Endodermal cell (in vitro differentiated cells): ENCODE measurements around the gene NRXN3. TPM values are rescaled to one million over a fixed set of nuclear protein-coding genes. Genes with fewer than 3 reads are reported as not detected.
A peak's percentile ranks its signal among the peaks of the same experiment; 100 is the strongest.

Experiments used
- DNase-seq: peaks from one replicate; pipeline ENCODE4 v3.0.0-alpha.2; 2017
- H3K27ac ChIP-seq: 2 replicates; pipeline ENCODE4 v1.5.1; 2013; ENCODE audit warnings: mild to moderate bottlenecking, low read depth, low read length, moderate library complexity
- H3K27me3 ChIP-seq: 2 replicates; pipeline ENCODE4 v1.6.1; 2013; ENCODE audit warnings: mild to moderate bottlenecking, low read length, moderate library complexity; ENCODE audit not compliant: insufficient read depth, control insufficient read depth, poor library complexity, severe bottlenecking
- H3K36me3 ChIP-seq: 2 replicates; pipeline ENCODE4 v1.7.0; 2013; ENCODE audit warnings: mild to moderate bottlenecking, low read length, moderate library complexity; ENCODE audit not compliant: control insufficient read depth, insufficient read depth
- H3K4me1 ChIP-seq: one replicate; pipeline ENCODE4 v1.7.0; 2013; ENCODE audit warnings: low read length; ENCODE audit not compliant: control insufficient read depth, insufficient read depth
- H3K4me3 ChIP-seq: 2 replicates; pipeline ENCODE4 v1.5.1; 2013; ENCODE audit warnings: mild to moderate bottlenecking, low read length, moderate library complexity
- H3K9ac ChIP-seq: 2 replicates; pipeline ENCODE4 v1.6.1; 2013; ENCODE audit warnings: mild to moderate bottlenecking, low read length, moderate library complexity; ENCODE audit not compliant: poor library complexity, severe bottlenecking; ENCODE audit errors: extremely low read depth
- H3K9me3 ChIP-seq: 2 replicates; pipeline ENCODE4 v1.6.1; 2013; ENCODE audit warnings: mild to moderate bottlenecking, low read length, moderate library complexity; ENCODE audit not compliant: control insufficient read depth
- H3K27ac Mint-ChIP-seq: 2 replicates; pipeline ENCODE4 v1.8.0; 2020; ENCODE audit warnings: mixed read lengths
- H3K27me3 Mint-ChIP-seq: 2 replicates; pipeline ENCODE4 v1.8.0; 2021; ENCODE audit warnings: mild to moderate bottlenecking, mixed read lengths; ENCODE audit not compliant: insufficient read depth
- H3K36me3 Mint-ChIP-seq: 2 replicates; pipeline ENCODE4 v1.8.0; 2020; ENCODE audit warnings: low read depth, mixed read lengths
- H3K4me1 Mint-ChIP-seq: 2 replicates; pipeline ENCODE4 v1.8.0; 2020; ENCODE audit warnings: mixed read lengths
- H3K4me3 Mint-ChIP-seq: 2 replicates; pipeline ENCODE4 v1.8.0; 2020; ENCODE audit warnings: mild to moderate bottlenecking, moderate library complexity, mixed read lengths
- H3K9me3 Mint-ChIP-seq: 2 replicates; pipeline ENCODE4 v1.8.0; 2020; ENCODE audit warnings: mild to moderate bottlenecking, mixed read lengths
- WGBS, 2 experiments: methylation state at CpG; one replicate each; pipeline versions ENCODE4 v1.1.5 to v1.1.7; 2013; ENCODE audit warnings: missing lambda C conversion rate in 2 of 2, mixed read lengths in 1 of 2; ENCODE audit not compliant: insufficient coverage in 1 of 2, insufficient read length in 1 of 2; 5-methylcytosine and 5-hydroxymethylcytosine counted together
- total RNA-seq, 2 donors: library from RNA; stranded (reverse); fragmentation: NEBNext Ultra II Directional in 1 of 2; extraction: Animal tissue kit (Norgen Biotek cat#: 25700) in 1 of 2; gene quantifications; 2 replicates in 1 of 2; 3 replicates in 1 of 2; pipeline ENCODE4 v1.2.1, GENCODE V29; 2021
- TF ChIP-seq, protein P1 (sequence below): fragments of 200-600 bp; sonication (generic); conservative IDR thresholded peaks from 2 replicates; pipeline ENCODE4 v1.5.0; 2021; ENCODE audit warnings: antibody characterized with exemption, mild to moderate bottlenecking

Gene NRXN3
- total RNA-seq, 2 donors from 2014 or later: 20.9 to 21.4 TPM

DNA sequence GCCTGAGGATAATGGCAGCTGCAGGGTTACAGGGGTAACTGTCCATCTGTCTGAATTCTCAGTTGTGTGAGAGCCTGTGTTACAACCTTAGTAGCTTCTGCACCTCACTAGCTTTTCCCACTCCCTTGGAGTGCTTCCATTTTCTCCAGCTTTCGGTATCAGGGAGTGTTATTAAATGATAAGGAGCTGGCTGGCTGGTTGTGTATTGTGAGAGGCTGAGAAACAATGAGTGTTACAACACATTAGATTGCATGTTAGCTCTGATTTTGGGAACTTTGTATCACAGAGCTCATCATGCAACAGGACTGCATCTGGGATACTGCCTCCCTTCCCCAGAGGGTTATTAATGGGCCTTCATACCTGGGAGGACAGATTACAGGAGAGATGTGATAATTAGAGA is 1317.5 kb downstream of the NRXN3 start:
- Histone ChIP-seq H3K36me3 (no peaks in the 10 kb centered on the region), H3K4me3 (peak overlapping the region; percentile 10), H3K27ac (peak overlapping the region; percentile 19), H3K9ac (peak overlapping the region; percentile 32), H3K9me3 (no peaks in the 10 kb centered on the region), H3K4me1 (peaks cover 13% of the 10 kb centered on the region), H3K27me3 (no peaks in the 10 kb centered on the region)
- peak overlapping the region; percentile 95 for H3K27ac Mint-ChIP-seq
- peak; percentile 52 for DNase-seq
- WGBS, 2 experiments: 36% methylated on average over 1 of the region's 1 CpG; no CpG with 5 or more reads in 1 of the 2 experiments
- TF ChIP-seq, protein P1, sequence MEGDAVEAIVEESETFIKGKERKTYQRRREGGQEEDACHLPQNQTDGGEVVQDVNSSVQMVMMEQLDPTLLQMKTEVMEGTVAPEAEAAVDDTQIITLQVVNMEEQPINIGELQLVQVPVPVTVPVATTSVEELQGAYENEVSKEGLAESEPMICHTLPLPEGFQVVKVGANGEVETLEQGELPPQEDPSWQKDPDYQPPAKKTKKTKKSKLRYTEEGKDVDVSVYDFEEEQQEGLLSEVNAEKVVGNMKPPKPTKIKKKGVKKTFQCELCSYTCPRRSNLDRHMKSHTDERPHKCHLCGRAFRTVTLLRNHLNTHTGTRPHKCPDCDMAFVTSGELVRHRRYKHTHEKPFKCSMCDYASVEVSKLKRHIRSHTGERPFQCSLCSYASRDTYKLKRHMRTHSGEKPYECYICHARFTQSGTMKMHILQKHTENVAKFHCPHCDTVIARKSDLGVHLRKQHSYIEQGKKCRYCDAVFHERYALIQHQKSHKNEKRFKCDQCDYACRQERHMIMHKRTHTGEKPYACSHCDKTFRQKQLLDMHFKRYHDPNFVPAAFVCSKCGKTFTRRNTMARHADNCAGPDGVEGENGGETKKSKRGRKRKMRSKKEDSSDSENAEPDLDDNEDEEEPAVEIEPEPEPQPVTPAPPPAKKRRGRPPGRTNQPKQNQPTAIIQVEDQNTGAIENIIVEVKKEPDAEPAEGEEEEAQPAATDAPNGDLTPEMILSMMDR: no peak
- peaks cover 35% of the 10 kb centered on the region for H3K4me1 Mint-ChIP-seq
- H3K9me3 Mint-ChIP-seq: peaks cover 7% of the 10 kb centered on the region
- H3K36me3 Mint-ChIP-seq: peaks cover 2% of the 10 kb centered on the region
- H3K4me3 Mint-ChIP-seq: no peak overlapping the region
- no peaks in the 10 kb centered on the region for H3K27me3 Mint-ChIP-seq

DNA sequence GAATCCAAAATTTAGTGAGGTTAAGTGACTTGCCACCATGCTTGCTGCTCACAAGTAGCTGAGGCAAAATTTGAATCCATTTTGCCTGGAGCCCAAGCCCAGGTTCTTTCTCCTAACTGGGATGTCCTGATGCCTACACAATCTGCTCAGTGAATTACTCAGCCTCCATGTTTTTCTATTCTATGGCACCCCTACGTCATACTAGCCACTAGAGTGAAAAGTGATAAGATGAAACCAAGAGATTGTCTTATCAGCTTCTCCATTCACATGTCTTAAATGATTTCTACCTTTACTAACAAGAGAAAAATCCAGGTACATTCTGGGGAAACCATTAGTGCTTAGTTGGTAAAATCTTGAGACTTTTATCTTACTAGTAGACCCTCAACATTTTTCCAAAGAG is 1321.0 kb downstream of the NRXN3 start:
- H3K27ac ChIP-seq: no peak overlapping the region
- no peaks in the 10 kb centered on the region for H3K27me3 ChIP-seq
- H3K4me3 ChIP-seq: no peak overlapping the region
- H3K9me3 ChIP-seq: no peaks in the 10 kb centered on the region
- TF ChIP-seq, protein P1: no peak
- Mint-ChIP-seq H3K4me1 (peaks cover 22% of the 10 kb centered on the region), H3K4me3 (no peak overlapping the region), H3K27me3 (no peaks in the 10 kb centered on the region), H3K27ac (no peak overlapping the region), H3K36me3 (peaks cover 2% of the 10 kb centered on the region), H3K9me3 (peaks cover 7% of the 10 kb centered on the region)
- no peak for DNase-seq
- peaks cover 6% of the 10 kb centered on the region for H3K4me1 ChIP-seq
- WGBS, 2 experiments: 67% methylated on average over 1 of the region's 1 CpG; no CpG with 5 or more reads in 1 of the 2 experiments
- no peaks in the 10 kb centered on the region for H3K36me3 ChIP-seq
- no peak overlapping the region for H3K9ac ChIP-seq

DNA sequence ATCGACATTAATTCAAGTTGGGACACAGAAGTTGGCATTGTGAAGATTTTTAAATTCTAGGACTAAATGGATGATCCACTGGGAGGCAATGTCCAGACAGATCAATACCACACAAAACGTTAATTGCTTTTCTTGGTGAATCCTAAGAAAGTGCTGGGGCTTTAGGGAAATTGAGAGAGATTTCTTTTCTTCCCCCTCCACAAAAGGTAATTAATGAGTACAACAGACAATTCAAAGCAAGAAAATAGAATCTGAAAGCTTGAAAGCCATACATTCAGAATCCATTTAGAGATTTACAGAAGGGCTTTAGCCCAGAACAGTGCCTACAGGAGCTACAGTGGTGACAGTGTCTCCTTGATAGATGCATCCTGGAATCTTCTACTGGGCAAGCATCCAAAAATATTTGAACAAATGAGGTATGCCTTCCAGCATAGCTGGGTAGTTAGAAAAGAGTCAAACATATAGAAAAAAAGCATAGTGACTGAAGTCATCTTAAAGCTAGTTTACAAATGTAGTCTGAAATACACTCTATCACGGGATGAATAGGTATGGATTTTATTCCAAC is 1323.0 kb downstream of the NRXN3 start:
- no peaks in the 10 kb centered on the region for H3K36me3 ChIP-seq
- H3K27me3 Mint-ChIP-seq: peaks cover 1% of the 10 kb centered on the region
- peaks cover 9% of the 10 kb centered on the region for H3K4me1 ChIP-seq
- no peaks in the 10 kb centered on the region for H3K27me3 ChIP-seq
- H3K4me3 ChIP-seq: no peak overlapping the region
- H3K9ac ChIP-seq: no peak overlapping the region
- H3K4me1 Mint-ChIP-seq: peaks cover 16% of the 10 kb centered on the region
- WGBS, 2 experiments: 95 to 100% methylated on average over 1 to 3 of the region's 3 CpGs
- H3K36me3 Mint-ChIP-seq: peaks cover 4% of the 10 kb centered on the region
- H3K9me3 Mint-ChIP-seq: peaks cover 7% of the 10 kb centered on the region
- no peak overlapping the region for H3K4me3 Mint-ChIP-seq
- DNase-seq: no peak
- no peak overlapping the region for H3K27ac ChIP-seq
- no peak overlapping the region for H3K27ac Mint-ChIP-seq
- TF ChIP-seq, protein P1: no peak
- no peaks in the 10 kb centered on the region for H3K9me3 ChIP-seq
